Measurements from ENCODE around the gene MAN2A2. TPM values are rescaled to one million over a fixed set of nuclear protein-coding genes. Genes with fewer than 3 reads are reported as not detected.
"Not testable (repeated sequence)": the region's sequence is repeated elsewhere in the genome, so short reads cannot be mapped to it uniquely, and the experiment has no call there.

Gene MAN2A2
- total RNA-seq, 3 donors from 2014 or later, result 38.2 to 58.0 (median 56.9) TPM

DNA sequence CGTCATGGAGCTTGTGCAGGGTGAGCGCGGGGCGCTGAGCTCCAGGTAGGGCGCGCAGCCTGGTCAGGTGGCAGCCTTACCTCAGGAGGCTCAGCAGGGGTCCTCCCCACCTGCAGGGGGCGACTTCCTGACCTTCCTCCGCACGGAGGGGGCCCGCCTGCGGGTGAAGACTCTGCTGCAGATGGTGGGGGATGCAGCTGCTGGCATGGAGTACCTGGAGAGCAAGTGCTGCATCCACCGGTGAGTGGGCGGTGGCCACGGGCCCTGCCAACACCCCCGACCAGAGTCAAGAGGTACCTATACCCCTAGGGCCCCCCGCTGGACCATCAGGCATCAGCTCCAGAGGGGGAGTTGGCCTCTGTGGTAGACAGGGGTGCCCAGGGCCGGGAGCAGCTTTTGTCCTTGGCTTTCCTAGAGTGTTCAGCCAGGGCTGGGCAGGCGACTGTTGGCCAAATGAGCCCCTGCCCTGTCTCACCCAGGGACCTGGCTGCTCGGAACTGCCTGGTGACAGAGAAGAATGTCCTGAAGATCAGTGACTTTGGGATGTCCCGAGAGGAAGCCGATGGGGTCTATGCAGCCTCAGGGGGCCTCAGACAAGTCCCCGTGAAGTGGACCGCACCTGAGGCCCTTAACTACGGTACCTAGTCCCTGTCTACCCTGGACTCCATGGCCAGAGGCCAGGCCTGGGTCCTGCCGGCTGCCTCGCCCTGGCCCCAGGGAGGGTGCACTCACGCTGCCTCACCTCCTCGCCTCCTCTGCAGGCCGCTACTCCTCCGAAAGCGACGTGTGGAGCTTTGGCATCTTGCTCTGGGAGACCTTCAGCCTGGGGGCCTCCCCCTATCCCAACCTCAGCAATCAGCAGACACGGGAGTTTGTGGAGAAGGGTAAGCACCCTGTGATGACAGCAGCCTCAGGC, 9.7 kb upstream of the MAN2A2 start:
- no peaks in the 10 kb centered on the region for H3K27me3 ChIP-seq
- H3K9me3 ChIP-seq, result no peaks in the 10 kb centered on the region
- TF ChIP-seq POLR2A (IDR thresholded peaks at IDR 0.05), result no peak
- TF ChIP-seq CTCF (IDR thresholded peaks at IDR 0.05), result no peak
- intact Hi-C loops (cut with DNase I; ENCODE audit: low total_unique reads), result no loop called here
- H3K36me3 ChIP-seq, result no peaks in the 10 kb centered on the region
- no peak for DNase-seq (ENCODE audit: low spot score in 2 of 2)
- H3K27ac ChIP-seq, result no peak overlapping the region
- no peak overlapping the region for H3K4me3 ChIP-seq
- no peaks in the 10 kb centered on the region for H3K4me1 ChIP-seq

DNA sequence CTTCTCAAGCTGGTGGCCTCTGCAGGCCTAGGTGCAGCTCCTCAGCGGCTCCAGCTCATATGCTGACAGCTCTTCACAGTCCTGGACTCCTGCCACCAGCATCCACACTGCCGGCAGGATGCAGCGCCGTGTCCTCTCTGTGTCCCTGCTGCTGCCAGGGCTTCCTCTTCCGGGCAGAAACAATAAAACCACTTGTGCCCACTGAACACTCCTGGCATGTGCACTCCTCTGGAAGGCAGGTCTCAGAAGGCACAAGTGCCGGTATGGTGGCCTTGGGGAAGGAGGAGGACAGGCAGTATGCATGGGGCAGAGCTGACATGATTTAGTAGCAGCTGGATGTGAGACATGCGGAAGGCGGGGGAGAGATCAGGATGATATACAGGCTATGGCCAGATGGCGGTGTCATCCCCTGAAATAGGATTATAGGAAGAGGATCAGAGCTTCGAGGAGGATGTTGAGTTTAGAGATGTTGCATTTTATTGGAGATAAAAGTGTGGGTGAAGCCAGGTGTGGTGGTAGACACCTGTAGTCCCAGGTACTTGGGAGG, 7.5 kb upstream of the MAN2A2 start:
- H3K4me3 ChIP-seq, result no peak overlapping the region
- H3K9me3 ChIP-seq, result no peaks in the 10 kb centered on the region
- no peaks in the 10 kb centered on the region for H3K36me3 ChIP-seq
- no peaks in the 10 kb centered on the region for H3K27me3 ChIP-seq
- no peak for TF ChIP-seq POLR2AphosphoS5 (IDR thresholded peaks at IDR 0.05)
- TF ChIP-seq CTCF (IDR thresholded peaks at IDR 0.05), result no peak
- TF ChIP-seq POLR2A (IDR thresholded peaks at IDR 0.05), result no peak
- DNase-seq (ENCODE audit: low spot score in 2 of 2), result no peak
- H3K27ac ChIP-seq, result no peak overlapping the region
- intact Hi-C loops (cut with DNase I; ENCODE audit: low total_unique reads), result no loop called here
- no peaks in the 10 kb centered on the region for H3K4me1 ChIP-seq

GRCh38 chr15:90897131-90897655, 5.9 kb upstream of the MAN2A2 start:
- DNase-seq (ENCODE audit: low spot score in 2 of 2); H3K4me3 ChIP-seq; H3K27me3 ChIP-seq; H3K27ac ChIP-seq; H3K4me1 ChIP-seq; intact Hi-C loops (cut with DNase I; ENCODE audit: low total_unique reads); H3K9me3 ChIP-seq; H3K36me3 ChIP-seq: not testable (repeated sequence)

GRCh38 chr15:90901175-90902039, 1.7 kb upstream of the MAN2A2 start:
- Histone ChIP-seq H3K36me3 (peaks cover 2% of the 10 kb centered on the region), H3K4me3 (peak overlapping the region in 2 of 3 donors; percentile 84 to 86), H3K27ac (peak overlapping the region; percentile 88 to 93), H3K4me1 (peaks cover 0 to 11% of the 10 kb centered on the region in 2 donors), H3K9me3 (no peaks in the 10 kb centered on the region), H3K27me3 (no peaks in the 10 kb centered on the region)
- TF ChIP-seq POLR2A (IDR thresholded peaks at IDR 0.05) (no peak), POLR2AphosphoS5 (IDR thresholded peaks at IDR 0.05) (no peak), CTCF (IDR thresholded peaks at IDR 0.05) (no peak)
- intact Hi-C loops (cut with DNase I; ENCODE audit: low total_unique reads), result loop anchor here (1.0 kb wide), 1 partner anchor 16 kb away; no protein-coding TSS in a partner anchor
- DNase-seq (ENCODE audit: low spot score in 2 of 2), result no peak

DNA sequence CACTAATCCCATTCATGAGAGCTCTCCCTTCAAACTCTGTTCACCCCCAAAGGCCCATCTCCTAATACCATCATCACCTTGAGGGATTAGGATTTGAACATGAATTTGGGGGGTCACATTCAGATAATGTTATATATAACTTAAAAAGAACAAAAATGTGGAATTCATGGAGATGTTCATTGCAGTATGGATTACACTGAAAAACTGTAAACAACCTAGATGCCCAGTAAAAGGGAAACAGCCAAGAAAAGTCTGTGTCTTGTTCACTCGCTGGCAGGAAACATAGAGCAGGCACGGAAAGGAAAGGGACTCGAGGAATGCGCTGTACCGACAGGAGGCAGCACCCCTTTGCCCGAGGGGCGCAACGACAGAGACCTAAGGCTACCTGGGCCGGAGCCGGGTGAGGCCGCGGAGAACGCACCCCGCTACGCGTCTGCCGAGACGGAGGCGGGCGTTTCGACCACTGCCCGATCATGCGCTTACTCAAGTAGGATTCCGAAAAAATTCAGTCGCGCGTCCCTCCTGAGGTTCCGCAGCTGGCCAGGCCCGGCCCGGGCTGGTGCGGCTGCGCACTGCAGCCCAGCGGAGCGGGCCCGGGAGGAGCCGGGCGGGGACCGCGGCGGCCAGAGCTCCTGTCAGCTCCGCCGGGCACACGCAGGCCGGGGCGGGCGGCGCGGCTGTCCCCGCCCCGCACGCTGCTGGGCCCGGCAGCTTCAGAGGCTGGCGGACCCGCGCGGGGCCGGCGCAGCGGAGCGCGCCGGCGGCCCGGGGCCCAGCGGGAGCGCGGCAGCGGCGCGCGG, 862 bp upstream of the MAN2A2 start:
- DNase-seq (ENCODE audit: low spot score in 2 of 2), result peak; percentile 62 to 69
- Histone ChIP-seq H3K4me1 (peaks cover 0 to 11% of the 10 kb centered on the region in 2 donors), H3K36me3 (peaks cover 6% of the 10 kb centered on the region), H3K27ac (peak overlapping the region; percentile 88 to 93), H3K9me3 (no peaks in the 10 kb centered on the region), H3K27me3 (no peaks in the 10 kb centered on the region), H3K4me3 (peak overlapping the region; percentile 80 to 86 (median 84))
- intact Hi-C loops (cut with DNase I; ENCODE audit: low total_unique reads), result no loop called here
- peak; percentile 53 to 72 (median 70) for TF ChIP-seq CTCF (IDR thresholded peaks at IDR 0.05)
- TF ChIP-seq POLR2A (IDR thresholded peaks at IDR 0.05), result no peak
- TF ChIP-seq POLR2AphosphoS5 (IDR thresholded peaks at IDR 0.05), result peak; percentile 71 to 87 (median 74)
